Calu3 (cell line): ENCODE measurements around the gene DIAPH1. TPM values are rescaled to one million over a fixed set of nuclear protein-coding genes. Genes with fewer than 3 reads are reported as not detected.

Experiments
- BruUV-seq: library from RNA; stranded (reverse); fragments of 400-500 nt; replicated peaks from 2 replicates; lab custom pipeline; 2021; lab: Mats Ljungman, UMichigan
- CTCF ChIA-PET: fragments of 300-600 bp; sonication (Branson Sonifier 250); formaldehyde crosslinking; loops from one replicate; lab custom pipeline; 2022; ENCODE audit warnings: antibody characterized with exemption; lab: Charles Lee
- DNase-seq: peaks from one replicate; pipeline ENCODE4 v3.0.0; 2022
- H3K27ac Mint-ChIP-seq: one replicate; pipeline ENCODE4 v1.8.0; 2022; ENCODE audit warnings: mixed read lengths; ENCODE audit not compliant: unreplicated experiment
- H3K27me3 Mint-ChIP-seq: one replicate; pipeline ENCODE4 v1.8.0; 2022; ENCODE audit warnings: mixed read lengths; ENCODE audit not compliant: unreplicated experiment
- H3K36me3 Mint-ChIP-seq: one replicate; pipeline ENCODE4 v1.8.0; 2022; ENCODE audit warnings: mild to moderate bottlenecking, moderate library complexity, mixed read lengths; ENCODE audit not compliant: insufficient read depth, unreplicated experiment
- H3K4me1 Mint-ChIP-seq: one replicate; pipeline ENCODE4 v1.8.0; 2022; ENCODE audit warnings: mild to moderate bottlenecking, low read depth, mixed read lengths; ENCODE audit not compliant: unreplicated experiment
- H3K4me3 Mint-ChIP-seq: one replicate; pipeline ENCODE4 v1.8.0; 2022; ENCODE audit warnings: mild to moderate bottlenecking, low read depth, moderate library complexity, mixed read lengths; ENCODE audit not compliant: unreplicated experiment
- H3K9me3 Mint-ChIP-seq: one replicate; pipeline ENCODE4 v1.8.0; 2022; ENCODE audit warnings: low read depth, mixed read lengths; ENCODE audit not compliant: unreplicated experiment
- CTCF ChIP-seq: fragments of 200-600 bp; IDR thresholded peaks from one replicate; pipeline ENCODE4 v1.8.0; 2022; ENCODE audit warnings: antibody characterized with exemption; ENCODE audit not compliant: unreplicated experiment
- intact Hi-C: fragments of 100-400 bp; cut with micrococcal nuclease; formaldehyde crosslinking; loops from one replicate; pipeline ENCODE4 v1.10.0; 2022; ENCODE audit not compliant: unreplicated experiment
- total RNA-seq: library from RNA; stranded (reverse); gene quantifications from 2 replicates; pipeline ENCODE4 v1.2.3, GENCODE V29; 2022

DIAPH1 gene
- total RNA-seq, 1 experiment from 2014 or later, result 219 TPM

GRCh38 chr5:141478321-141478945 lies 140.4 kb downstream of the DIAPH1 start:
- Mint-ChIP-seq H3K9me3 (peaks cover 4% of the 10 kb centered on the region), H3K36me3 (peaks cover 28% of the 10 kb centered on the region), H3K27me3 (no peaks in the 10 kb centered on the region), H3K27ac (no peak overlapping the region), H3K4me1 (peaks cover 10% of the 10 kb centered on the region), H3K4me3 (peak overlapping the region; percentile 91)
- no peak for TF ChIP-seq CTCF
- no TSS peak for BruUV-seq
- intact Hi-C loops, result loop anchor here (5.0 kb wide), 2 partner anchors 76 to 79 kb away; partner anchors contain the start of gene PCDHGA9
- DNase-seq, result no peak
- CTCF ChIA-PET, result no interaction called here

- no peak for DNase-seq
- H3K4me1 Mint-ChIP-seq, result peaks cover 10% of the 10 kb centered on the region
- TF ChIP-seq CTCF, result no peak
- no TSS peak for BruUV-seq
- no peaks in the 10 kb centered on the region for H3K27me3 Mint-ChIP-seq
- intact Hi-C loops, result loop anchor here (5.0 kb wide), 2 partner anchors 76 to 79 kb away; partner anchors contain the start of gene PCDHGA9
- H3K9me3 Mint-ChIP-seq, result no peaks in the 10 kb centered on the region
- CTCF ChIA-PET, result no interaction called here
- peak overlapping the region; percentile 40 for H3K27ac Mint-ChIP-seq
- H3K4me3 Mint-ChIP-seq, result peak overlapping the region; percentile 91
- peaks cover 28% of the 10 kb centered on the region for H3K36me3 Mint-ChIP-seq
Measured at GRCh38 chr5:141477815-141478214, 141.0 kb downstream of the DIAPH1 start.

GRCh38 chr5:141477044-141477575 lies 141.7 kb downstream of the DIAPH1 start:
- Mint-ChIP-seq H3K27me3 (no peaks in the 10 kb centered on the region), H3K27ac (peak overlapping the region; percentile 40), H3K36me3 (peaks cover 28% of the 10 kb centered on the region), H3K4me1 (peaks cover 10% of the 10 kb centered on the region), H3K9me3 (no peaks in the 10 kb centered on the region), H3K4me3 (peak overlapping the region; percentile 91)
- CTCF ChIA-PET, result interaction anchor here (0.8 to 2.2 kb wide), 5 partner anchors 44 to 254 kb away, joined by 4 to 27 read pairs (median 10); partner anchors contain the start of genes PCDHB14 and PCDHGA9
- intact Hi-C loops, result loop anchor here (5.0 kb wide), 2 partner anchors 75 to 80 kb away; partner anchors contain the start of gene PCDHGA9
- BruUV-seq, result no TSS peak
- DNase-seq, result no peak
- TF ChIP-seq CTCF, result no peak

GRCh38 chr5:141476132-141476911 lies 142.5 kb downstream of the DIAPH1 start:
- Mint-ChIP-seq H3K4me3 (peak overlapping the region; percentile 91), H3K9me3 (no peaks in the 10 kb centered on the region), H3K36me3 (peaks cover 28% of the 10 kb centered on the region), H3K4me1 (peaks cover 10% of the 10 kb centered on the region), H3K27me3 (no peaks in the 10 kb centered on the region), H3K27ac (peak overlapping the region; percentile 80)
- intact Hi-C loops, result loop anchor here (5.0 kb wide), 2 partner anchors 74 to 81 kb away; partner anchors contain the start of gene PCDHGA9
- peak; percentile 55 for DNase-seq
- CTCF ChIA-PET, result interaction anchor here (0.5 to 2.2 kb wide), 11 partner anchors 21 to 690 kb away, joined by 3 to 27 read pairs (median 5); partner anchors contain the start of genes PCDHA1, PCDHB14, PCDHGA9 and PCDHGB7
- TF ChIP-seq CTCF, result no peak
- TSS peak; percentile 76 for BruUV-seq
